ENCODE data around the gene HEY2.

HEY2 gene

DNA sequence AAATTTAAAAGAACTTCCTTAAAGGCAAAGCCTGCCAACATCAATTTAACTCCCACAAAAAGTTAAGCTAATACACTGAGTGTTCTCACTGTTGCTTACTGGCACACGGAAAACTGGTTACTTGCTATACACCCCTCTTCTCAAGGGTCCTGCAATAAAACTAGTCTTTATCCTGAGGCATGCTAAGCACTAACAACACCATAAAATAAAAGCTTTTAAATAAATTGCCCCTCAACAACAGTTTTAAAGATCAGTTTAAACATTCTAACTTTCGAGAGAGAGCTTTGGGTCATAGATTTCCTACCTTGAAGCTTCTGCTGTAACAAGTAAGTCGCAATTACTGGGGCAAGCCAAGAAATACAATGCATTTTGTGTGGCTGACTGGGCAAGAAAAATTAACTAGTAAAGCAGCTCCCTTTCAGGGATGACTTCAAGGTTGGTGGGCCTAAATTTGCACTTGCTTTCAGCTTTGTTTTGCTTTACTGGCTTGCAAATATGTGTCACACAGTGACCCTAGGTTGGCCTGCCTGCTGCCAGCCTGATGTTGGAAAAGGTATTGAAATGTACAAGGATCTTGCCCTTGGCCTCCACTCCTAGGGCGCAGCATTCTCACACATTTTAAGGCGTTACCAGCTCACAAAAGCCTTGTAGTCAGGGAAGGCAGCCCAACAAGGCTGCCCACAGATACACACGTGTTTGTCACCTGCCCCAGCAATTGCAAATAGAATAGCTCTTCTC, 4.0 kb upstream of the HEY2 start:
- DNase-seq, result no peak

DNA sequence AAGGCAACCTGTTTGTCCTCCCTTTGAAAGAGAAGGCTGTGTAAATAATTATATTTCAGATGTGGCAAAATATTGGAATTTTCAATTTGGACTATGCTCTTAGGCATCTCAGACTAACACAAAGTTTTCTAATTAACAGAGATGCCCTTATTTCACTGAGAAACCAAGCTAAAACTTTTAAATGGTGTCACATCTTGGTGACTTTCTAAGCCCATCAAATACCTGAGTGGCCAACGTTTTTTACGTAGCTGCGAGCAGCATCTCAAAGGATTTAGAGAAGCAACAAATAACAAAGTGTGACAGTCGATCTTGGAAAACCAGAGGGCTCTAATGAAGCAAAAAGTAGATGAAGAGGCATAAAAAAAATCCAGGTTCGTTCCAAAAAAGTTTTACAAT, 3.4 kb upstream of the HEY2 start:
- DNase-seq, result no peak

GRCh38 chr6:125746731-125747588, 2.5 kb upstream of the HEY2 start:
- no peak for DNase-seq

GRCh38 chr6:125747589-125748405, 1.6 kb upstream of the HEY2 start:
- DNase-seq, result no peak

DNA sequence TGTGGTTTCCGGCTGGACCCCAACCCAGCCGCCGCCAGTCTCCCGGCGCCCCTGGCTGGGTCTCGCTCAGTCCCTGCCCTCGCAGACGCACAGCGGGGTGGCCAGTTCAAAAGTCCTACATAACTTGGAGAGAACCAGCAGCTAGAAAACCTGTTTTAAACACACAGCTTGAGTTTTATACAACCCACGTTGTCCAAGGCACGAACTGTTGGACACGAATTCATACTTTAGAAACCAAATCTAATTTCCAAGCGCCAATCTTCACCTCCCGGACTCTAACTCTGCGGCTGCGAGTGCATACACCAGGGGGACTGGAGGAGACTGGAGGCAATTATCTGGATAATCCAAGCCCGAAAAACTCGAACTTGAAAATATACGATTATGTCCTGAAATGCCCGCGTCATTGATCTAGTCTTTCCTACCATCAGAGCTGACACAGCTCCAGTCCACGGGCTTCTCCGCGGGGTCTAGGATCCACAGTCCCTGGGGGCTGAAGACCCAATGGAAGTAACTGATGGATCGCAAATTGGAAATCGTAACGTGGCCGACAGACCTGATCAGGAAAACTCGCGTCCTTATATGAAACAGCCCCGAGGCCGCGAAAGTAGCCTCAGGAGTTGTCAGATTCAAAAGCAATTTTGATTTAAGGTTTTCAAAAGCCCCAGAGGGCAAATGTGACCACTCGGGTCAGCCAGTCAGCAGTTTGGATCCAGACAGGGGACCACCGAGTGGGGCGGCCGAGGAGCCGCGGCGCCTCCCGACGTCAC, 843 bp upstream of the HEY2 start:
- no peak for DNase-seq

- DNase-seq, result no peak
Measured at GRCh38 chr6:125749865-125750691, 646 bp downstream of the HEY2 start.

DNA sequence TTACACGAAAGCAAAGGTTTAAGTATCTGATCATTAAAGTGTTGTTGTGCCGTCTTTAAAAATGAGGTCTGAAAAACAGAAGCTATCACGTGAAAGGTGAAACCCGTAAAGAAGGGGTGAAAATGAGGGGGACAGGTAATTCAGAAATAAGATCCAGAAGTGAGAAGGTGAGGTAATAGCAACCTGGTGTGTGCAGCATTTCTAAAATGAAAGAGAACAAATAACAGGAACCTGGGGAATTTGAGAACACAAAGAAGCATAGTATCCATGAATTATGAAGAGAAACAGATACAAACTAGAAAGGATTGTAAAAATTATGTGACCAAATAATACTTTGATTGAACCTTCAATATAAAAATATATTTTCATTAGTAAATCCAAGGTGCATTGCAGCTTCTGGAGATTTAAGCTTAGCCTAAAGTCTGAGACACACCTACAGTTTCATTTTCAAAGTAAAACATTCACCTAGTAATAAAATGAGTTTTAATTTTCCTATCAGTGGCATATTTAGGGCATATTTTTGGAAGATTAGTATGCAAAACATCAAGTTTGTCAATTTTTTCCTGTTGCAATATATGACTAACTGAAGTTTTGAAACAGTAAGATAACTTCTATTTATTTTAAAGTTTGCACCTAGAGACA, 1.4 kb downstream of the HEY2 start:
- no peak for DNase-seq

DNA sequence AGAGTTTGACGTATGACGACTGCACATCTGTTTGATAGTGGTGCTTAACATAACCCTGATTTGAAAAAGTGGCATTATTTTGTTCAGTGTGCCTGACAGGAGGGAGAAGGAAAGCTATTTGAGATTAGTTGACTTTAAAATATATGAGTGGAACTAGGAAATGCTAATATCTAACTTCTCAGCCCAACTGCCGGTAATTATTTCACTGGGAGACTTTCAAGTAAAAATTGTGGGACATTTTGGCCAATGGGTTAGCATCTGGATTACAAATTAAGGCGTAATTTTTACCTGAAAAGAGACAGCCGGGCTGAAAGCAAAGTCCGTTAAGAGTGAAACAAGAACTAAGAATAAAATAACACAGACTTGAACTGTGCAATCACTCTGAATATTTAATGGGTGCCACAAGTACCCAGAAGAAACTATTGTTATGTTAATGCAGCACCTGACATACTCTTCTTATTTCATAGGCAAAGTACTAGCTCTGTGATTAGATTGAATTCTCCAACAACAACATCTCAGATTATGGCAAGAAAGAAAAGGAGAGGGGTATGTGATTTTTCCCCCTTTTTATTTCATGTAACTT, 2.0 kb downstream of the HEY2 start:
- DNase-seq, result no peak

- no peak for DNase-seq
Measured at GRCh38 chr6:125752773-125753172, 3.3 kb downstream of the HEY2 start.

- DNase-seq, result no peak
Measured at GRCh38 chr6:125753218-125753936, 3.9 kb downstream of the HEY2 start.

DNA sequence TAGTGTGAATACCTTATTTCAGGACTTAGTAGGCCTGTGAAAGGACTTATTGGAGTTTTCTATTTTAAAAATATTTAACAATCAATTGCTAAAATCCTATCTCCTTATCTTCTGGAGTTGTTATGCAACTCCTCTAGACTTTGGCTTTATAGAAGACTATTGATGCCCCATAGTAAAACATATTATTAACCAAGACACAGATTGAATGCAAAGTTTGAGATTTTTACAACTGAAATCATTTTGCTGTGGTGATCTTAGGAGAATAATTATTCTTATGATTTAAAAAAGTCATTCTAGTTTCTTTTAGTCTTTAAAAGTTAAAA, 4.5 kb downstream of the HEY2 start:
- DNase-seq, result no peak

GRCh38 chr6:125754566-125754965, 5.1 kb downstream of the HEY2 start:
- no peak for DNase-seq

DNA sequence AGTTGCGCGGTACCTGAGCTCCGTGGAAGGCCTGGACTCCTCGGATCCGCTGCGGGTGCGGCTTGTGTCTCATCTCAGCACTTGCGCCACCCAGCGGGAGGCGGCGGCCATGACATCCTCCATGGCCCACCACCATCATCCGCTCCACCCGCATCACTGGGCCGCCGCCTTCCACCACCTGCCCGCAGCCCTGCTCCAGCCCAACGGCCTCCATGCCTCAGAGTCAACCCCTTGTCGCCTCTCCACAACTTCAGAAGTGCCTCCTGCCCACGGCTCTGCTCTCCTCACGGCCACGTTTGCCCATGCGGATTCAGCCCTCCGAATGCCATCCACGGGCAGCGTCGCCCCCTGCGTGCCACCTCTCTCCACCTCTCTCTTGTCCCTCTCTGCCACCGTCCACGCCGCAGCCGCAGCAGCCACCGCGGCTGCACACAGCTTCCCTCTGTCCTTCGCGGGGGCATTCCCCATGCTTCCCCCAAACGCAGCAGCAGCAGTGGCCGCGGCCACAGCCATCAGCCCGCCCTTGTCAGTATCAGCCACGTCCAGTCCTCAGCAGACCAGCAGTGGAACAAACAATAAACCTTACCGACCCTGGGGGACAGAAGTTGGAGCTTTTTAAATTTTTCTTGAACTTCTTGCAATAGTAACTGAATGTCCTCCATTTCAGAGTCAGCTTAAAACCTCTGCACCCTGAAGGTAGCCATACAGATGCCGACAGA, 9.9 kb downstream of the HEY2 start:
- DNase-seq, result no peak

GRCh38 chr6:125759959-125760457, 10.6 kb downstream of the HEY2 start:
- no peak for DNase-seq

GRCh38 chr6:125764121-125764671, 14.8 kb downstream of the HEY2 start:
- no peak for DNase-seq

DNA sequence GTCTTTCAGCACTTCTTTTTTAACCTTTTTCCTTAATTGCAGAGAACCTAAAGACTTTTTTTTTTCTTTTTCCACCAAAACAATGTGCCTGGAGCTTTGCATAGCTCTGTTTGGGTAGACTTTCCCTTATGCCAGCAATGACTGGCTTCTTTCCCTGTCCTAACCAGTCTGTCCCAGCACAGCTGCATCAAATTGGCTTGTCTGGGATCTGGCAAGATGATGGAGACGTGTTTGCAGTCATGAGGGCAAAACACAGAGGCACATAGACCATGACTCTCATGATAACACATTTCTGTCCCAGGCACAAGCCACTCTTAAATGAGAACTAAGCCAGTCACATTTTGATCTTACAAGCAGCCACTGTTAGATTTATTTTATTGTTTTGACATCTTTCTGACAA, 16.5 kb downstream of the HEY2 start:
- no peak for DNase-seq

DNA sequence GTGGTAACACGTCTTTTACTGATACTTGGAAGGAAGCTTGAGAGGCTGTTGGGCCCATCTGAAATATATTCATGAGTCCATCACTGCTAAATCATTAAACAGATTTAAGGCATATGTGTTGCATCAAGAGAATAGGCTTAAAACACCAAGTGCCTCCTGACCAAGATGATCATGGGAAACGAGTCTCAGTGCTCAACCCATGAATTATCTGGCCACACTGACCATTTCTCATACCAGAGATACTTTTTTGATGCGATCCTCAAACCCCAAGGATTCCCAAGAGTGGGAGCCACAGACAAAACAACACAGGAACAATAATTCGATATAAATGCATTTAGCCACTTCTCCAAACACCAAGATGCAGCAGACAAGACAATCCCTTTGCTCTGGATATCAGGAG, 17.2 kb downstream of the HEY2 start:
- no peak for DNase-seq

DNA sequence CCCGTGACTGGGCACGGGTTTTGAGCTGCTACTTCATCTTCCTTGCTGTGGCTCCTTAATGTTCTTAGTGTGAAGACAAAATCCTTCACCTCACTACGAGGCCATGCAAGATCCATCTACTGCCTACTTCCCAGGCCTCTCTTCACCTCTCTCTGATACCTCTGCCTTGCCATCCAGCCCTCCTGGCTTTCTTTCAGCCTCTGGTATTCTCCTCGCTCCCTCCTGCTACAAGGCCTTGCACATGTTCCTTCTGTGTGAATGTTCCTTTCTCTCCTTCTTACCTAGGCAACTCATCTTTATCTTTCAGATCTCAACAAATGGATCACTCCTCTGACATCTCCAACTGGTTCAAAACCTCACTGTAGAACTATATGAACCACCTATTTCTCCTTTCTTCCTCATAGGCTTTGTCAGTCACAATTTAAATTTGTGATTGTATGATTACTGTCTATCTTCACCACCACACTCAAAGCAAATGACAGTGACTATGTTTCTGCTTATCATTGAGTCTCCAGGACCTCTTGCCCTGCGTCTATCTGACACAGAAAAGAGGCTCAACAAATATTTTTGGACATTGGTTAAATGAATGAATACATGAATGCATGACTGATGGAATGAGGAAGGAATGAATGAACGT, 19.8 kb downstream of the HEY2 start:
- no peak for DNase-seq

Measured in NCI-H187 (cell line).